DND-41 (cell line): Measurements from ENCODE around the gene LMF1.

Experiments used
- ATAC-seq: fragments of 200-7000 bp; cut with Tn5 transposase; 3 replicates; pipeline ENCODE4 v1.9.1; 2021; ENCODE audit warnings: low read depth; ENCODE audit not compliant: insufficient read depth
- DNase-seq: peaks from one replicate; pipeline ENCODE4 v3.0.0-alpha.2; 2020
- H2AFZ ChIP-seq: 2 replicates; pipeline ENCODE4 v1.6.0; 2012; ENCODE audit warnings: low read depth, low read length
- H3K27ac ChIP-seq: 2 replicates; pipeline ENCODE4 v1.5.1; 2012; ENCODE audit warnings: low read length, inconsistent platforms
- H3K27me3 ChIP-seq: fragments of 200-600 bp; sonication (generic); 2 replicates; pipeline ENCODE4 v1.6.0; 2012; ENCODE audit warnings: low read length, mild to moderate bottlenecking, inconsistent platforms; ENCODE audit not compliant: insufficient read depth, poor library complexity
- H3K36me3 ChIP-seq: 2 replicates; pipeline ENCODE4 v1.5.1; 2012; ENCODE audit warnings: low read length, inconsistent platforms; ENCODE audit not compliant: insufficient read depth
- H3K4me1 ChIP-seq: 2 replicates; pipeline ENCODE4 v1.5.1; 2012; ENCODE audit warnings: mild to moderate bottlenecking, low read length; ENCODE audit not compliant: insufficient read depth
- H3K4me2 ChIP-seq: 2 replicates; pipeline ENCODE4 v1.6.0; 2012; ENCODE audit warnings: mild to moderate bottlenecking, moderate library complexity, low read length, inconsistent platforms; ENCODE audit not compliant: insufficient read depth
- H3K4me3 ChIP-seq, 2 experiments: fragments of 200-600 bp in 1 of 2; shearing (Covaris generic) in 1 of 2; 2 replicates each; pipeline ENCODE4 v1.5.1; 2012 to 2016; ENCODE audit warnings: inconsistent platforms in 2 of 2, low read length in 2 of 2, mild to moderate bottlenecking in 2 of 2, low read depth in 1 of 2, moderate library complexity in 1 of 2
- H3K79me2 ChIP-seq: 2 replicates; pipeline ENCODE4 v1.6.0; 2012; ENCODE audit warnings: low read length, inconsistent platforms; ENCODE audit not compliant: insufficient read depth
- H3K9ac ChIP-seq: 2 replicates; pipeline ENCODE4 v1.6.0; 2012; ENCODE audit warnings: low read depth, mild to moderate bottlenecking, inconsistent platforms, low read length, moderate library complexity
- H3K9me3 ChIP-seq: 2 replicates; pipeline ENCODE4 v1.5.1; 2012; ENCODE audit warnings: low read length, moderate library complexity, mild to moderate bottlenecking, inconsistent platforms; ENCODE audit not compliant: insufficient read depth, severe bottlenecking
- H4K20me1 ChIP-seq: 2 replicates; pipeline ENCODE4 v1.6.0; 2012; ENCODE audit warnings: low read length; ENCODE audit not compliant: insufficient read depth
- CTCF ChIP-seq: IDR thresholded peaks from 2 replicates; pipeline ENCODE4 v1.5.1; 2012; ENCODE audit warnings: borderline replicate concordance, low read length, moderate library complexity, mild to moderate bottlenecking; ENCODE audit not compliant: poor library complexity, severe bottlenecking; ENCODE audit errors: extremely low read depth
- EZH2 ChIP-seq: IDR thresholded peaks from 3 replicates; pipeline ENCODE4 v1.6.1; 2012; ENCODE audit warnings: borderline replicate concordance, low read depth, mild to moderate bottlenecking, moderate library complexity, low read length, inconsistent platforms; ENCODE audit not compliant: severe bottlenecking

The LMF1 gene

GRCh38 chr16:930076-930475 is 40.7 kb downstream of the LMF1 start:
- Histone ChIP-seq H3K27ac (no peak overlapping the region), H3K4me2 (no peak overlapping the region), H3K9ac (no peak overlapping the region), H3K4me3 (no peak overlapping the region), H3K36me3 (peaks cover 29% of the 10 kb centered on the region), H3K4me1 (no peaks in the 10 kb centered on the region), H2AFZ (no peak overlapping the region), H3K27me3 (no peaks in the 10 kb centered on the region), H3K9me3 (no peaks in the 10 kb centered on the region), H3K79me2 (no peaks in the 10 kb centered on the region), H4K20me1 (peaks cover 4% of the 10 kb centered on the region)
- no peak for TF ChIP-seq EZH2
- TF ChIP-seq CTCF, result no peak
- DNase-seq (no peak), ATAC-seq (no peak)

- no peak overlapping the region for H3K27ac ChIP-seq
- H3K4me2 ChIP-seq, result no peak overlapping the region
- no peak for ATAC-seq
- H2AFZ ChIP-seq, result no peak overlapping the region
- DNase-seq, result no peak
- H3K9me3 ChIP-seq, result no peaks in the 10 kb centered on the region
- TF ChIP-seq CTCF, result no peak
- TF ChIP-seq EZH2, result no peak
- no peak overlapping the region for H3K9ac ChIP-seq
- no peaks in the 10 kb centered on the region; the same call in 1 of the 2 replicates for H4K20me1 ChIP-seq
- no peak overlapping the region for H3K4me3 ChIP-seq
- no peaks in the 10 kb centered on the region for H3K27me3 ChIP-seq
- H3K4me1 ChIP-seq, result no peaks in the 10 kb centered on the region
- H3K79me2 ChIP-seq, result no peaks in the 10 kb centered on the region
- peaks cover 29% of the 10 kb centered on the region for H3K36me3 ChIP-seq
These were observed 41.3 kb downstream of the LMF1 start for GRCh38 chr16:929227-930073.

- Histone ChIP-seq H3K27me3 (no peaks in the 10 kb centered on the region), H3K4me1 (no peaks in the 10 kb centered on the region), H3K4me3 (no peak overlapping the region), H3K36me3 (peaks cover 22% of the 10 kb centered on the region), H3K9me3 (no peaks in the 10 kb centered on the region), H3K27ac (no peak overlapping the region), H3K79me2 (no peaks in the 10 kb centered on the region), H3K9ac (no peak overlapping the region), H4K20me1 (no peaks in the 10 kb centered on the region; the same call in 1 of the 2 replicates), H3K4me2 (no peak overlapping the region), H2AFZ (no peak overlapping the region)
- ATAC-seq (no peak), DNase-seq (no peak)
- TF ChIP-seq CTCF (no peak), EZH2 (no peak)
These were observed 42.3 kb downstream of the LMF1 start for GRCh38 chr16:928526-928925.
